Neural progenitor cell (in vitro differentiated cells): ENCODE measurements around the gene SYNDIG1L. TPM values are rescaled to one million over a fixed set of nuclear protein-coding genes. Genes with fewer than 3 reads are reported as not detected.
"Not testable (repeated sequence)": the region's sequence is repeated elsewhere in the genome, so short reads cannot be mapped to it uniquely, and the experiment has no call there.

ENCODE experiments used
- DNase-seq: peaks from one replicate; pipeline ENCODE4 v3.0.0-alpha.2; 2016; ENCODE audit warnings: low spot score
- H2AFZ ChIP-seq: fragments of 200-600 bp; sonication (generic); replicated peaks from 2 replicates; pipeline ENCODE4 v1.6.1; 2016; ENCODE audit warnings: antibody characterized with exemption
- H3F3A ChIP-seq: fragments of 200-600 bp; sonication (generic); 2 replicates; pipeline ENCODE4 v1.6.1; 2016; ENCODE audit warnings: antibody characterized with exemption, low read depth
- H3K27ac ChIP-seq: fragments of 200-600 bp; sonication (generic); 2 replicates; pipeline ENCODE4 v1.5.1; 2016; ENCODE audit warnings: mild to moderate bottlenecking
- H3K27me3 ChIP-seq: fragments of 200-600 bp; sonication (generic); 2 replicates; pipeline ENCODE4 v1.6.1; 2016; ENCODE audit warnings: mild to moderate bottlenecking, moderate library complexity
- H3K36me3 ChIP-seq: fragments of 200-600 bp; sonication (generic); 2 replicates; pipeline ENCODE4 v1.5.1; 2016
- H3K4me1 ChIP-seq: fragments of 200-600 bp; sonication (generic); 2 replicates; pipeline ENCODE4 v1.6.1; 2016; ENCODE audit warnings: mixed run types
- H3K4me2 ChIP-seq: fragments of 200-600 bp; sonication (generic); 2 replicates; pipeline ENCODE4 v1.6.1; 2016
- H3K4me3 ChIP-seq: fragments of 200-600 bp; sonication (generic); 2 replicates; pipeline ENCODE4 v1.5.1; 2016
- H3K79me2 ChIP-seq: fragments of 200-600 bp; sonication (generic); 2 replicates; pipeline ENCODE4 v1.6.1; 2016; ENCODE audit warnings: low read depth
- H3K9ac ChIP-seq: fragments of 200-600 bp; sonication (generic); 2 replicates; pipeline ENCODE4 v1.6.1; 2016
- H3K9me3 ChIP-seq: fragments of 200-600 bp; sonication (generic); 2 replicates; pipeline ENCODE4 v1.5.1; 2016; ENCODE audit warnings: low read depth
- H4K20me1 ChIP-seq: fragments of 200-600 bp; sonication (generic); 2 replicates; pipeline ENCODE4 v1.6.1; 2016; ENCODE audit warnings: low read depth
- H3K27ac Mint-ChIP-seq: 3 replicates; pipeline ENCODE4 v1.8.0; 2021; ENCODE audit warnings: mixed read lengths
- H3K27me3 Mint-ChIP-seq: 2 replicates; pipeline ENCODE4 v1.8.0; 2022; ENCODE audit warnings: low read depth, mild to moderate bottlenecking, inconsistent platforms, moderate library complexity, mixed read lengths; ENCODE audit not compliant: insufficient read depth
- H3K36me3 Mint-ChIP-seq: 3 replicates; pipeline ENCODE4 v1.8.0; 2021; ENCODE audit warnings: mixed read lengths
- H3K4me1 Mint-ChIP-seq: 3 replicates; pipeline ENCODE4 v1.8.0; 2021; ENCODE audit warnings: mixed read lengths
- H3K4me3 Mint-ChIP-seq: 3 replicates; pipeline ENCODE4 v1.8.0; 2021; ENCODE audit warnings: mild to moderate bottlenecking, moderate library complexity, mixed read lengths
- H3K9me3 Mint-ChIP-seq: 3 replicates; pipeline ENCODE4 v1.8.0; 2020; ENCODE audit warnings: mixed read lengths
- EZH2 ChIP-seq: fragments of 200-600 bp; sonication (generic); IDR thresholded peaks from 2 replicates; pipeline ENCODE4 v1.6.1; 2017; ENCODE audit warnings: antibody characterized with exemption, mild to moderate bottlenecking, moderate library complexity
- EZH2phosphoT487 ChIP-seq: fragments of 200-600 bp; sonication (generic); IDR thresholded peaks from 2 replicates; pipeline ENCODE4 v1.6.1; 2017; ENCODE audit warnings: antibody characterized with exemption
- total RNA-seq: library from RNA; depleted of rRNA; stranded (reverse); fragments of >200 nt; gene quantifications from 2 replicates; pipeline ENCODE4 v1.2.3, GENCODE V29; 2015; ENCODE audit warnings: low replicate concordance
- TF ChIP-seq, protein P1 (sequence below): fragments of 200-600 bp; sonication (generic); IDR thresholded peaks from 2 replicates; pipeline ENCODE4 v1.5.1; 2017; ENCODE audit warnings: antibody characterized with exemption, mild to moderate bottlenecking

The SYNDIG1L gene
- total RNA-seq, 1 donor from 2014 or later = not detected

DNA sequence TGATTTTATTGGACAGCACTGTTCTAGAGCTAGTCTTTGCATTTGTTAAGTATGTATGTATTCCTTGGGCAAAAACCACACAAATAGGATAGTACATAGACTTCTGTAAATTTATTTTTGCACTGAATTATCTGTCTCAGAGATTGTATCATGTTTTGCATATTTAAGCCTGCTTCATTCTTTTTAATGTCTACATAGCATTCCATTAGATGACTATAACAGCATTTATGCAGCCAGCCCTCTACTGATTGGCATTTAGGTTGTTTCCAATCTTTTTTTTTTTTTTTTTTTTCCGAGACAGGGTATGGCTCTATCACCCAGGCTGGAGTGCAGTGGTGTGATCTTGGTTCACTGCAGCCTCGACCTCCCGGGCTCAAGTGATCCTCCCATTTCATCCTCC, 34.5 kb downstream of the SYNDIG1L start:
- no peaks in the 10 kb centered on the region for H3K36me3 Mint-ChIP-seq
- H3K27ac Mint-ChIP-seq = no peak overlapping the region
- no peak overlapping the region for H2AFZ ChIP-seq
- no peak for DNase-seq
- H4K20me1 ChIP-seq = no peaks in the 10 kb centered on the region
- peaks cover 8% of the 10 kb centered on the region for H3F3A ChIP-seq
- H3K9ac ChIP-seq = no peak overlapping the region
- peaks cover 8% of the 10 kb centered on the region for H3K27me3 Mint-ChIP-seq
- H3K27ac ChIP-seq = no peak overlapping the region
- no peak overlapping the region for H3K4me3 ChIP-seq
- no peaks in the 10 kb centered on the region for H3K9me3 ChIP-seq
- no peaks in the 10 kb centered on the region for H3K27me3 ChIP-seq
- H3K4me1 ChIP-seq = peaks cover 29% of the 10 kb centered on the region
- H3K4me1 Mint-ChIP-seq = peaks cover 10% of the 10 kb centered on the region
- H3K79me2 ChIP-seq = no peaks in the 10 kb centered on the region
- no peak overlapping the region for H3K4me3 Mint-ChIP-seq
- TF ChIP-seq, protein P1, sequence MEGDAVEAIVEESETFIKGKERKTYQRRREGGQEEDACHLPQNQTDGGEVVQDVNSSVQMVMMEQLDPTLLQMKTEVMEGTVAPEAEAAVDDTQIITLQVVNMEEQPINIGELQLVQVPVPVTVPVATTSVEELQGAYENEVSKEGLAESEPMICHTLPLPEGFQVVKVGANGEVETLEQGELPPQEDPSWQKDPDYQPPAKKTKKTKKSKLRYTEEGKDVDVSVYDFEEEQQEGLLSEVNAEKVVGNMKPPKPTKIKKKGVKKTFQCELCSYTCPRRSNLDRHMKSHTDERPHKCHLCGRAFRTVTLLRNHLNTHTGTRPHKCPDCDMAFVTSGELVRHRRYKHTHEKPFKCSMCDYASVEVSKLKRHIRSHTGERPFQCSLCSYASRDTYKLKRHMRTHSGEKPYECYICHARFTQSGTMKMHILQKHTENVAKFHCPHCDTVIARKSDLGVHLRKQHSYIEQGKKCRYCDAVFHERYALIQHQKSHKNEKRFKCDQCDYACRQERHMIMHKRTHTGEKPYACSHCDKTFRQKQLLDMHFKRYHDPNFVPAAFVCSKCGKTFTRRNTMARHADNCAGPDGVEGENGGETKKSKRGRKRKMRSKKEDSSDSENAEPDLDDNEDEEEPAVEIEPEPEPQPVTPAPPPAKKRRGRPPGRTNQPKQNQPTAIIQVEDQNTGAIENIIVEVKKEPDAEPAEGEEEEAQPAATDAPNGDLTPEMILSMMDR = no peak
- TF ChIP-seq EZH2phosphoT487 = no peak
- no peak for TF ChIP-seq EZH2
- H3K36me3 ChIP-seq = no peaks in the 10 kb centered on the region
- no peak overlapping the region for H3K4me2 ChIP-seq
- no peaks in the 10 kb centered on the region for H3K9me3 Mint-ChIP-seq

DNA sequence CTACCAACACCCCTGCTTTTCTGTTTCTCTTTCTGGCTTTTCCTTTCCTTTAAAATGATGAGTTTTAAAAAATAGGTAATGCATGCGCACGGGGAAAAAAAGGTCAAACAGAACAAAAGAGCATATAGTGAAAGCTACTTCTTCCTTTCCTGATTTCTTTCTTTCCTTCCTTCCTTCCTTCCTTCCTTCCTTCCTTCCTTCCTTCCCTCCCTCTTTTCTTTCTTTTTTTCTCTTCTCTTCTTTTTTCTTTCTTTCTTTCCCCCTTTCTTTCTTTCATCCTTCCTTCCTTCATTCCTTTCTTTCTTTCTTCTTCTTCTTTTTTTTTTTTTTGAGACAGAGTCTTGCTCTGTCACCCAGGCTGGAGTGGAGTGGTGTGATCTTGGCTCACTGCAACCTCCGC, 35.5 kb downstream of the SYNDIG1L start:
- not testable (repeated sequence) for H3K27ac ChIP-seq, H4K20me1 ChIP-seq, H3K27me3 ChIP-seq, DNase-seq, H3F3A ChIP-seq, H3K36me3 Mint-ChIP-seq, H3K27ac Mint-ChIP-seq, H3K79me2 ChIP-seq, H3K36me3 ChIP-seq, H3K27me3 Mint-ChIP-seq, H3K4me3 ChIP-seq, H3K9me3 Mint-ChIP-seq, H3K9ac ChIP-seq, H3K4me3 Mint-ChIP-seq, H3K4me2 ChIP-seq, H3K9me3 ChIP-seq
- peaks cover 10% of the 10 kb centered on the region for H3K4me1 Mint-ChIP-seq
- Histone ChIP-seq H2AFZ (peak overlapping the region; percentile 9), H3K4me1 (peaks cover 25% of the 10 kb centered on the region)

DNA sequence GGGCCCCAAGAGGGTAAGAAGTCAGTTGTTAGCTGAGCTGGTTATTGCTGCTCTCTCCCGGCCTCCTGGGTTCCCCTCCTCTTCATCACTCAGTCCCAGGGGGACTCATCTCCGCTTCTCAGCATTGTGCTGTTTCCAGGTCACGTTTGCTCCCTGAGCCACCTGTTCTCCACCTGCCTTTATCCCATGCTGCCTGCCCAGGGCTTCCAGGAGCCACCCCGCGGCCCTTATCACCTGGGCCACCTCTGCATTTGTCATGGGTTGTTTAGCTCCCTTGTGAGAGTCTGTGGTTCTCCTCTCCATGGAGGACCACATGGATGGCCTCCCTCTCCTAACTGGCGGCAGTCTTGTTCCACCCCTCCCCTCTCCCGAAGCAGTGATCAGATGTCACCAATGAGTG, 36.0 kb downstream of the SYNDIG1L start:
- no peak for DNase-seq
- H3K4me1 Mint-ChIP-seq = peaks cover 10% of the 10 kb centered on the region
- no peaks in the 10 kb centered on the region for H4K20me1 ChIP-seq
- no peaks in the 10 kb centered on the region for H3K9me3 Mint-ChIP-seq
- H3K4me3 Mint-ChIP-seq = peak overlapping the region; percentile 34
- no peaks in the 10 kb centered on the region for H3K36me3 ChIP-seq
- H3K4me1 ChIP-seq = peaks cover 20% of the 10 kb centered on the region
- no peaks in the 10 kb centered on the region for H3K27me3 ChIP-seq
- TF ChIP-seq EZH2 = no peak
- TF ChIP-seq EZH2phosphoT487 = no peak
- TF ChIP-seq, protein P1 = no peak
- H3K27ac ChIP-seq = no peak overlapping the region
- peak overlapping the region; percentile 57 for H3K4me2 ChIP-seq
- H3K27ac Mint-ChIP-seq = no peak overlapping the region
- peak overlapping the region; percentile 9 for H2AFZ ChIP-seq
- no peaks in the 10 kb centered on the region for H3K36me3 Mint-ChIP-seq
- H3K9ac ChIP-seq = no peak overlapping the region
- peaks cover 8% of the 10 kb centered on the region for H3F3A ChIP-seq
- H3K27me3 Mint-ChIP-seq = peaks cover 8% of the 10 kb centered on the region
- no peaks in the 10 kb centered on the region for H3K9me3 ChIP-seq
- no peak overlapping the region for H3K4me3 ChIP-seq
- no peaks in the 10 kb centered on the region for H3K79me2 ChIP-seq

DNA sequence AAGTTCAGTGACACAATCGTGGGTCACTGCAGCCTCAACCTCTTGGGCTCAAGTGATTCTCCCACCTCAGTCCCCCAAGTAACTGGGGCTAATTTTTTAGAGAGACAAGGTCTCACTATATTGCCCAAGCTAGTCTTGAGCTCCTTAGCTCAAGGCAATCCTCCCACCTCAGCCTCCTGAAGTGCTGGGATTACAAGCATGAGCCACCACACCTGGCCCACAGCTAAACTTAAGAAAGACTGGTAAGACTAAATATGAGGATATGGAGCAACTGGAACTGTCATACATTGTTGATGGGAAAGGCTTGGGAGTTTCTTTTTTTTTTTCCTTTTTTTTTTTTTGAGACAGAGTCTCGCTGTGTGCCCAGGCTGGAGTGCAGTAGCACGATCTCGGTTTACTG, 43.8 kb downstream of the SYNDIG1L start:
- no peaks in the 10 kb centered on the region for H3F3A ChIP-seq
- no peak for TF ChIP-seq EZH2
- TF ChIP-seq EZH2phosphoT487 = no peak
- TF ChIP-seq, protein P1 = no peak
- H3K9me3 ChIP-seq = no peaks in the 10 kb centered on the region
- no peaks in the 10 kb centered on the region for H3K79me2 ChIP-seq
- no peak overlapping the region for H3K4me3 Mint-ChIP-seq
- H3K4me3 ChIP-seq = no peak overlapping the region
- H3K9ac ChIP-seq = no peak overlapping the region
- H4K20me1 ChIP-seq = no peaks in the 10 kb centered on the region
- no peaks in the 10 kb centered on the region for H3K27me3 ChIP-seq
- no peaks in the 10 kb centered on the region for H3K4me1 ChIP-seq
- DNase-seq = no peak
- H3K27ac Mint-ChIP-seq = no peak overlapping the region
- H3K4me2 ChIP-seq = no peak overlapping the region
- H3K4me1 Mint-ChIP-seq = no peaks in the 10 kb centered on the region
- no peaks in the 10 kb centered on the region for H3K36me3 Mint-ChIP-seq
- H3K27me3 Mint-ChIP-seq = no peaks in the 10 kb centered on the region
- no peak overlapping the region for H3K27ac ChIP-seq
- no peaks in the 10 kb centered on the region for H3K36me3 ChIP-seq
- H3K9me3 Mint-ChIP-seq = no peaks in the 10 kb centered on the region
- no peak overlapping the region for H2AFZ ChIP-seq

DNA sequence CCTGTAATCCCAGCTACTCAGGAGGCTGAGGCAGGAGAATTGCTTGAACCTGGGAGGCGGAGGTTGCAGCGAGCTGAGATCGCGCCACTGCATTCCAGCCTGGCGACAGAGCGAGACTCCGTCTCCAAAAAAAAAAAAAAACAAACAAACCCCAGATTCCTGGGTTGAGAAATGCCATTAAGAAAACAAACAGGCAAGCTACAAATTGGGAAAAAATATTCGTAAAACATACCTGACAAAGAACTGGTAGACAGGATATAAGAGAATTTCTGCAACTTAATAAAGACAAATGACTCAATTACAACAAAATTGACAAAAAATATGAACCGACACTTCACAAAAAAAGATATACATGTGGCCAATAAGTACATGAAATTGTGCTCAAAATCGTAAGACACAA, 44.4 kb downstream of the SYNDIG1L start:
- not testable (repeated sequence) for H3K9ac ChIP-seq, H3K36me3 ChIP-seq, H3K4me1 Mint-ChIP-seq

More for the DNA sequence above, 44.4 kb downstream of the SYNDIG1L start:
- not testable (repeated sequence) for H3K79me2 ChIP-seq, H3K27me3 ChIP-seq, H3K4me3 ChIP-seq, H3K9me3 Mint-ChIP-seq, H2AFZ ChIP-seq, H3F3A ChIP-seq, H3K4me2 ChIP-seq, H4K20me1 ChIP-seq, H3K27ac ChIP-seq, H3K4me3 Mint-ChIP-seq, H3K36me3 Mint-ChIP-seq, H3K9me3 ChIP-seq, H3K4me1 ChIP-seq, H3K27me3 Mint-ChIP-seq, H3K27ac Mint-ChIP-seq, DNase-seq
